ENCODE results near the gene ANG. TPM values are rescaled to one million over a fixed set of nuclear protein-coding genes. Genes with fewer than 3 reads are reported as not detected.

The ANG gene
- total RNA-seq, 4 donors from 2014 or later, result 34.7 to 75.0 (median 55.2) TPM

GRCh38 chr14:20680363-20680762 is 8.2 kb upstream of the ANG start:
- no peak for TF ChIP-seq CTCF (IDR thresholded peaks at IDR 0.05; ENCODE audit: low read depth)

- no peak for TF ChIP-seq CTCF (IDR thresholded peaks at IDR 0.05; ENCODE audit: low read depth)
Observed at GRCh38 chr14:20680843-20681347, 7.7 kb upstream of the ANG start.

GRCh38 chr14:20681348-20682126 is 7.0 kb upstream of the ANG start:
- TF ChIP-seq CTCF (IDR thresholded peaks at IDR 0.05; ENCODE audit: low read depth), result no peak

- TF ChIP-seq CTCF (IDR thresholded peaks at IDR 0.05; ENCODE audit: low read depth), result no peak
Observed at GRCh38 chr14:20682127-20682434, 6.5 kb upstream of the ANG start.

GRCh38 chr14:20682435-20683124 is 6.0 kb upstream of the ANG start:
- no peak for TF ChIP-seq CTCF (IDR thresholded peaks at IDR 0.05; ENCODE audit: low read depth)

- no peak for TF ChIP-seq CTCF (IDR thresholded peaks at IDR 0.05; ENCODE audit: low read depth)
Observed at GRCh38 chr14:20683125-20683890, 5.3 kb upstream of the ANG start.

Data from subcutaneous adipose tissue (tissue), 4 donors.